Measurements from ENCODE around the gene SOX8.

Gene SOX8

GRCh38 chr16:998211-998610 is 16.6 kb downstream of the SOX8 start:
- DNase-seq (ENCODE audit: low spot score), result no peak
- in situ Hi-C loops (cut with MboI; ENCODE audit: low sequenced_read_pairs, unreplicated experiment), result no loop called here
- no peak for TF ChIP-seq CTCF (IDR thresholded peaks at IDR 0.05; ENCODE audit: borderline replicate concordance, control extremely low read depth, extremely low read depth, insufficient read depth, missing control alignments)

GRCh38 chr16:998615-999014 is 17.0 kb downstream of the SOX8 start:
- in situ Hi-C loops (cut with MboI; ENCODE audit: low sequenced_read_pairs, unreplicated experiment), result no loop called here
- no peak for TF ChIP-seq CTCF (IDR thresholded peaks at IDR 0.05; ENCODE audit: borderline replicate concordance, control extremely low read depth, extremely low read depth, insufficient read depth, missing control alignments)
- DNase-seq (ENCODE audit: low spot score), result no peak

- no peak for DNase-seq (ENCODE audit: low spot score)
- in situ Hi-C loops (cut with MboI; ENCODE audit: low sequenced_read_pairs, unreplicated experiment), result no loop called here
- TF ChIP-seq CTCF (IDR thresholded peaks at IDR 0.05; ENCODE audit: borderline replicate concordance, control extremely low read depth, extremely low read depth, insufficient read depth, missing control alignments), result no peak
Observed at GRCh38 chr16:999677-1000076, 18.1 kb downstream of the SOX8 start.

GRCh38 chr16:1000608-1001007 is 19.0 kb downstream of the SOX8 start:
- TF ChIP-seq CTCF (IDR thresholded peaks at IDR 0.05; ENCODE audit: borderline replicate concordance, control extremely low read depth, extremely low read depth, insufficient read depth, missing control alignments), result no peak
- no peak for DNase-seq (ENCODE audit: low spot score)
- in situ Hi-C loops (cut with MboI; ENCODE audit: low sequenced_read_pairs, unreplicated experiment), result no loop called here

- no peak for DNase-seq (ENCODE audit: low spot score)
- no peak for TF ChIP-seq CTCF (IDR thresholded peaks at IDR 0.05; ENCODE audit: borderline replicate concordance, control extremely low read depth, extremely low read depth, insufficient read depth, missing control alignments)
- in situ Hi-C loops (cut with MboI; ENCODE audit: low sequenced_read_pairs, unreplicated experiment), result no loop called here
Observed at GRCh38 chr16:1001096-1001495, 19.5 kb downstream of the SOX8 start.

- DNase-seq (ENCODE audit: low spot score), result no peak
- no peak for TF ChIP-seq CTCF (IDR thresholded peaks at IDR 0.05; ENCODE audit: borderline replicate concordance, control extremely low read depth, extremely low read depth, insufficient read depth, missing control alignments)
- in situ Hi-C loops (cut with MboI; ENCODE audit: low sequenced_read_pairs, unreplicated experiment), result no loop called here
Observed at GRCh38 chr16:1002399-1003166, 21.0 kb downstream of the SOX8 start.

Data from GM13976 (cell line).